ENCODE measurements around the gene MYO1G. TPM values are rescaled to one million over a fixed set of nuclear protein-coding genes. Genes with fewer than 3 reads are reported as not detected.

MYO1G gene
- total and polyA plus RNA-seq, 9 of the 15 experiments (the other 6 are each of a cell fraction or from before 2014, with no cell fraction given), result 0.03 to 0.62 (median 0.13) TPM; not detected in 1

- TF ChIP-seq REST (IDR thresholded peaks at IDR 0.05; ENCODE audit: borderline replicate concordance), result no peak
- no peak for TF ChIP-seq REST (CRISPR knock-in tag; IDR thresholded peaks at IDR 0.05; ENCODE audit: low read depth)
- TF ChIP-seq FOXA3 (CRISPR knock-in tag; conservative IDR thresholded peaks at IDR 0.05 in 1 of 2, IDR thresholded peaks at IDR 0.05 in 1 of 2), result no peak
- no peak for TF ChIP-seq SRF (CRISPR knock-in tag; IDR thresholded peaks at IDR 0.05)
- TF ChIP-seq L3MBTL2 (IDR thresholded peaks at IDR 0.05), result no peak
- no peak for TF ChIP-seq ZHX1 (conservative IDR thresholded peaks at IDR 0.05; ENCODE audit: low read length)
- no peak for TF ChIP-seq PHB (CRISPR knock-in tag; IDR thresholded peaks at IDR 0.05)
- no peak for TF ChIP-seq ZNF445 (CRISPR knock-in tag; IDR thresholded peaks at IDR 0.05; ENCODE audit: low read depth)
- no peak for TF ChIP-seq ZNF444 (CRISPR knock-in tag; IDR thresholded peaks at IDR 0.05)
Measured at GRCh38 chr7:45020915-45021314, 42.1 kb upstream of the MYO1G start (continued).
